ENCODE measurements around the gene CDC26. TPM values are rescaled to one million over a fixed set of nuclear protein-coding genes. Genes with fewer than 3 reads are reported as not detected.

Gene CDC26
- polyA plus RNA-seq, 1 donor from 2014 or later: 88.0 TPM

GRCh38 chr9:113278840-113279239 lies 3.5 kb upstream of the CDC26 start:
- Histone ChIP-seq H3K9ac (ENCODE audit: low read length) (no peak overlapping the region), H3K9me3 (ENCODE audit: low read length) (no peaks in the 10 kb centered on the region), H3K27ac (ENCODE audit: low read length) (no peak overlapping the region), H3K79me2 (replicated peaks; ENCODE audit: insufficient read depth, low read length) (peaks cover 14% of the 10 kb centered on the region), H3K9me2 (ENCODE audit: insufficient read depth, low read length) (no peaks in the 10 kb centered on the region), H3K27me3 (ENCODE audit: insufficient read depth, low read depth, low read length) (no peaks in the 10 kb centered on the region), H2AFZ (ENCODE audit: low read depth, low read length) (no peak overlapping the region), H3K4me3 (ENCODE audit: low read length) (no peak overlapping the region), H4K20me1 (ENCODE audit: insufficient read depth) (no peaks in the 10 kb centered on the region), H3K36me3 (ENCODE audit: insufficient read depth, low read length) (peaks cover 11% of the 10 kb centered on the region), H3K4me2 (ENCODE audit: low read length) (no peak overlapping the region), H3F3A (ENCODE audit: insufficient read depth, low read length, poor library complexity, severe bottlenecking) (no peaks in the 10 kb centered on the region)
- TF ChIP-seq EP300 (conservative IDR thresholded peaks at IDR 0.05; ENCODE audit: poor library complexity, severe bottlenecking): no peak
- TF ChIP-seq POLR2AphosphoS5 (IDR thresholded peaks at IDR 0.05): no peak

GRCh38 chr9:113274474-113275156 lies 757 bp downstream of the CDC26 start:
- Histone ChIP-seq H3K9me2 (ENCODE audit: insufficient read depth, low read length) (no peaks in the 10 kb centered on the region), H3K36me3 (ENCODE audit: insufficient read depth, low read length) (no peaks in the 10 kb centered on the region)

More at GRCh38 chr9:113274474-113275156, 757 bp downstream of the CDC26 start:
- peaks cover 22% of the 10 kb centered on the region for H3K79me2 ChIP-seq (replicated peaks; ENCODE audit: insufficient read depth, low read length)
- H3K27me3 ChIP-seq (ENCODE audit: insufficient read depth, low read depth, low read length): no peaks in the 10 kb centered on the region
- H3K9me3 ChIP-seq (ENCODE audit: low read length): no peaks in the 10 kb centered on the region
- peak overlapping the region; percentile 87 for H3K9ac ChIP-seq (ENCODE audit: low read length)
- TF ChIP-seq CTCF (IDR thresholded peaks at IDR 0.05; ENCODE audit: poor library complexity, severe bottlenecking) (peak; percentile 86), SMC3 (conservative IDR thresholded peaks at IDR 0.05; ENCODE audit: poor library complexity) (peak; percentile 71), RAD21 (conservative IDR thresholded peaks at IDR 0.05) (peak; percentile 75), TAF1 (IDR thresholded peaks at IDR 0.05; ENCODE audit: low read depth) (no peak), EP300 (conservative IDR thresholded peaks at IDR 0.05; ENCODE audit: poor library complexity, severe bottlenecking) (no peak), MXI1 (conservative IDR thresholded peaks at IDR 0.05; ENCODE audit: poor library complexity, severe bottlenecking) (no peak), REST (IDR thresholded peaks at IDR 0.05; ENCODE audit: borderline replicate concordance) (peak; percentile 39), POLR2AphosphoS5 (IDR thresholded peaks at IDR 0.05) (peak; percentile 26)
- peak overlapping the region; percentile 85 for H3K4me3 ChIP-seq (ENCODE audit: low read length)
- no peaks in the 10 kb centered on the region for H3F3A ChIP-seq (ENCODE audit: insufficient read depth, low read length, poor library complexity, severe bottlenecking)
- peak overlapping the region; percentile 93 for H2AFZ ChIP-seq (ENCODE audit: low read depth, low read length)
- peak overlapping the region; percentile 76 for H3K4me2 ChIP-seq (ENCODE audit: low read length)
- peak overlapping the region; percentile 96 for H3K27ac ChIP-seq (ENCODE audit: low read length)
- H4K20me1 ChIP-seq (ENCODE audit: insufficient read depth): no peaks in the 10 kb centered on the region

All from neural cell (in vitro differentiated cells).